ENCODE results near the gene ZFP90.
"Not testable (repeated sequence)": the region's sequence is repeated elsewhere in the genome, so short reads cannot be mapped to it uniquely, and the experiment has no call there.

The ZFP90 gene

GRCh38 chr16:68519225-68519745 is 19.8 kb upstream of the ZFP90 start:
- no peak for DNase-seq

GRCh38 chr16:68520649-68521086 is 18.4 kb upstream of the ZFP90 start:
- DNase-seq: no peak

DNA sequence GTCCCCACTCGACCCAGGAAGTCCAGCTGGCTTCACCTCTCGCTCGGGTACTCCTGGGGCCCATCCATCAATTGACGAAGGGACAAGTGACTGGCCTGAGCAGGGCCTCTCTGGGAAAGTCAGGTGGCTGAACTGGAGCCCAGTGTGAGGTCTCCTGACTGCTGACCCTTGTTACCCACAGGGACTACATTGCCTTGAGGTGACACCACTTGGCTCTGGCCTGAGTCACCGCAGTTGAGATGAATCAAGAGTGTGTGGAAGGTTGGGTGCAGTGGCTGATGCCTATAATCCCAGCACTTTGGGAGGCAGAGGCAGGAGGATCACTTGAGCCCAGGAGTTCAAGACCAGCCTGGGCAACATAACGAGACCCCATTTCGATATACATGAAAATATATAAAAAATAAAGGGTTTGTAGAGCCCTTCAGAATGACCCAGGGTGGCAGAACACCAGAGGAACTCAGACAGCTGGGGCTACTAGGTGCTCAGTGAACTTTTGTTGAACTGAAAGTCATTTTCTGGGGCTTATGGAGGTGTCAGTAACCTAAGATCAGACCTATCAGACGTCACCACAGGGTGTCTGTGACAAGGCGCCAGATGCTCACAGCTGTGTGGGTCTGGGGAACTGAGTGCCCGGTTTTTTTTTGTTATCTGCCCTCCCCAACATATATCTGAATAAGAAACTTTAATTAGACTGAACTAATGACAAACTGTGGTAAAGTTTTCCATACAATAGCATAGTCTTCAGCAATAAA is 14.8 kb upstream of the ZFP90 start:
- DNase-seq: no peak

- no peak for DNase-seq
Measured at GRCh38 chr16:68526143-68526781, 12.8 kb upstream of the ZFP90 start.

DNA sequence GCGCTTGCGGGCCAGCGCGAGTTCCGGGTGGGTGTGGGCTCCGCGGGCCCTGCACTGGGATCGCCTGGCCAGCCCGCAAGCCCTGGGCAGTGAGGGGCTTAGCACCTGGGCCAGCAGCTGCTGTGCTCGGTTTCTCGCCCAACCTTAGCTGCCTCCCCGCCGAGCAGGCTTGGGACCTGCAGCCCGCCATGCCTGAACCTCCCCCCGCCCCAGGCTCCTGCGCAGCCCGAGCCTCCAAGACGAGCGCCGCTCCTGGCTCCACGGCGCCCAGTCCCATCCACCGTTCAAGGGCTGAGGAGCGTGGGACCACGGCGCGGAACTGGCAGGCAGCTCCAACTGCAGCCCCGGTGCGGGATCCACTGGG is 12.3 kb upstream of the ZFP90 start:
- no peak for DNase-seq

DNA sequence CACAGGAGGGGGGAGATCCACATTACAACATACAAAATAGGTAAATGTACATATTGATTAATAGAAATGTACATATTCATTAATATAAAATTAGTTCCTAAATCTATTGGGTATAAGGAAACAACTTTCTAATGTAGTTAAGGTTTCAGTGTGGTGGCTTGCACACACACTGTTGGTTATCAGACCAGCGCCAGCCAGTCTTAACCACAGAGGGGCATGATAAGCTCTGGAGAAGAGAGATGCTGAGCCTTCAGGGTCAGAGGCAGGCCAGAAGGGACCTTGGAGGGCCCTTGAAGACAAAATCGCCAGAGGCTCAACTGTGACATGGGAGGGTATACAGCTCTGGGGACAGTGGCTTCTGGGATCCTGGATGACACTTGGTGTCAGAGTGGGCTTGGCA is 10.9 kb upstream of the ZFP90 start:
- no peak for DNase-seq

- DNase-seq: peak; percentile 40
Measured at GRCh38 chr16:68528686-68529379, 10.3 kb upstream of the ZFP90 start.

GRCh38 chr16:68529608-68529930 is 9.5 kb upstream of the ZFP90 start:
- DNase-seq: no peak

- DNase-seq: no peak
Measured at GRCh38 chr16:68529931-68530701, 9.0 kb upstream of the ZFP90 start.

DNA sequence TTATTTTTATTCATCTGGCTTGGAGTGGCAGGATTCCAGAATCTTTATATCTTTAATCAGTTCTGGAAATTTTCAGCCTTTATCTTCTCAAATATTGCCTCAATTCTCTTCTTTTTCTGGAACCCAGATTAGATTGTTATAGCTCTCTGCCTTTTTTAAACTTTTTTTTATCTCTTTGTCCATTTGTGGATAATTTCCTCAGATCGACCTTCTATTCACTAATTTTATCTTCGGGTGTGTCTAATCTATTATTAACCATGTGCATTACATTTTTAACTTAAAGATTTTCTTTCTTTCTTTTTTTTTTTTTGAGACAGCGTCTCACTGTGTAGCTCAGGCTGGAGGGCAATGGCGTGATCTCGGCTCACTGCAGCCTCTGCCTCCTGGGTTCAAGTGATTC is 5.2 kb upstream of the ZFP90 start:
- no peak for DNase-seq

DNA sequence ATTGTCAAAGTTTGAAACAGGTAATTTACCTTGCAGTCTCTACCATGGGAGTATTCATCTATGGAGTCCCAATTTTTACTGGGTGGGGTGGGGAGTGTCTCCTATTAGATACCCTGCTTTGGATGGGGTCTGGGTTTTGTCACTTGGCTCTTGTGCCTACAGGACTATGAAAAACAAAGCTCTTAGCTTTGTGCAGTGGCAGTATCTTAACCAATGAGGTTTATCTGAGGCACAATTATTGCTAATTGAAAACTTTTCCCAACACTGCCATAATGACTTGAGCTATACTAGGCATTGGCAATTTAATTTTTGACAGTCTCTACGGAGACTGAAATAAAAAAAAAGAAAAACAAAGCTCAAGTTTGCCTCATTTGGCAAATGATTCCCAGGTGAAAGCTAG is 3.8 kb upstream of the ZFP90 start:
- DNase-seq: no peak

GRCh38 chr16:68539711-68540239 is 684 bp downstream of the ZFP90 start:
- no peak for DNase-seq

DNA sequence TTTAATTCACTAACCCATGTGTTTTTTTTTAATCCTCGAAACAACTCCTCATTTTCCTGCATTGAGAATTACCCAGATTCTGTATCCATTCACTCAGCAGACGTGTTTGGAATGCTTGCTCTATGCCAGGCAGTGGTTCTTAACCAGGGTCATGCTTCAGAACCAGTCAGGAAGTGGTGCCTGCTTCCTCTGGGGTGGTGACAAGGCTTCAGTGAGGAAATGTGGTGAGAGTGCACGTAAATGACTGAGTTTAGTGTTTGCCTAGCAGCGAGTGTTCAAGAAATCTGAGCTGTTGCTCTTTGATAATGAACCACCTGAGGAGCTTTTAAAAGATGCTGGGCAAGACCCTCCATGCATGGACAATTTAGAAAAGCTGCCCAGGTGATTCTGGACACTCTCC is 9.9 kb downstream of the ZFP90 start:
- DNase-seq: no peak

GRCh38 chr16:68553186-68553585 is 14.1 kb downstream of the ZFP90 start:
- no peak for DNase-seq

- not testable (repeated sequence) for DNase-seq
Measured at GRCh38 chr16:68560341-68560740, 21.2 kb downstream of the ZFP90 start.

DNA sequence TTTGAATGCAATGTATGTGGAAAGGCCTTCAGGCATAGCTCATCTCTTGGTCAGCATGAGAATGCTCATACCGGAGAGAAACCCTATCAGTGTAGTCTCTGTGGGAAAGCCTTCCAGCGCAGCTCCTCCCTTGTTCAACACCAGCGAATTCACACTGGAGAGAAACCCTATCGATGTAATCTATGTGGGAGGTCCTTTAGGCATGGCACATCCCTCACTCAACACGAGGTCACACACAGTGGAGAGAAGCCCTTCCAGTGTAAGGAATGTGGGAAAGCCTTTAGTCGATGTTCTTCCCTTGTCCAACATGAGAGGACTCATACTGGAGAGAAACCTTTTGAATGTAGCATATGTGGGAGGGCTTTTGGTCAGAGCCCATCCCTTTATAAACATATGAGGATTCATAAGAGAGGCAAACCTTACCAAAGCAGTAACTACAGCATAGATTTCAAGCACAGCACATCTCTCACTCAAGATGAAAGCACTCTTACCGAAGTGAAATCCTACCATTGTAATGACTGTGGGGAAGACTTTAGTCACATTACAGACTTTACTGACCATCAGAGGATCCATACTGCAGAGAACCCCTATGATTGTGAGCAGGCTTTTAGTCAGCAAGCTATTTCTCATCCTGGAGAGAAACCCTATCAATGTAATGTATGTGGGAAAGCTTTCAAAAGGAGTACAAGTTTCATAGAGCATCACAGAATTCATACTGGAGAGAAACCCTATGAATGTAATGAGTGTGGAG is 24.7 kb downstream of the ZFP90 start:
- DNase-seq: no peak

DNA sequence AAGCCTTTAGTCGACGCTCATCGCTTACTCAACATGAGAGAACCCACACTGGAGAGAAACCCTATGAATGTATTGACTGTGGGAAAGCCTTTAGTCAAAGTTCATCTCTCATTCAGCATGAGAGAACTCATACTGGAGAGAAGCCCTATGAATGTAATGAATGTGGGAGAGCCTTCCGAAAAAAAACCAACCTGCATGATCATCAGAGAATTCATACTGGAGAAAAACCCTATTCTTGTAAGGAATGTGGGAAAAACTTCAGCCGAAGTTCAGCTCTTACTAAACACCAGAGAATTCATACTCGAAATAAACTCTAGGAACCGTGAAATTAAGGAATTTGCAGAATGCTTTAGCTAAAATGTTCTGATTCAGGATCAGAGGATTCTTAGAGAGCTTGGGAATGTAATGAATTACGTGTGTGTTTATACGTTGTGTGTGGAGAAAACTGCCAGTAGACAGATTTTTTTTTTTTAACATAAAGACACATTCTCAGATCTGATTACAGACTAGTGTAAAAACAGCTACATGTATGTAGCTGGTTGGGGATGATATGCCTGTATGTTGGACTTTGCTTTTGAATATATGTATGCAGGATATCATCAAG is 25.4 kb downstream of the ZFP90 start:
- no peak for DNase-seq

GRCh38 chr16:68574479-68574878 is 35.4 kb downstream of the ZFP90 start:
- no peak for DNase-seq

DNA sequence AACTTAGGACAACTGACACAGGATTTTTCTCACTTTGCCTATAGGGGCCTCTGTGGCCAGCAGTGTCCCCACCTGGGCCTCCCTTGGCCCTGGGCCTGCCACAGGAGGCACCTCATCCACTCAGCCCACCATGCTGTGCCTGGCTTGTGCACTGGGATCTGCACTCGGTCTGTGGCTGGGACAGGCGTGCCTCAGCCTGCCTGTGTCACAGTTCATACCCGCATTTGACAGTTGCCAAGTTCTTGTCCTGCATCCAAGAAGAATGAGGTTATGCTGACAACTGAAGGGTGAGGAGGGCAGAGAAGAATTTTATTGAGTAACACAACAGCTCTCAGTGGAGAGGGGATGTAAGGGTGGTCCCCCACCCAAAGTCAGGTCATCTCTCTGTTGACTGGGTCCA is 36.0 kb downstream of the ZFP90 start:
- DNase-seq: no peak

- DNase-seq: no peak
Measured at GRCh38 chr16:68577352-68577853, 38.3 kb downstream of the ZFP90 start.

DNA sequence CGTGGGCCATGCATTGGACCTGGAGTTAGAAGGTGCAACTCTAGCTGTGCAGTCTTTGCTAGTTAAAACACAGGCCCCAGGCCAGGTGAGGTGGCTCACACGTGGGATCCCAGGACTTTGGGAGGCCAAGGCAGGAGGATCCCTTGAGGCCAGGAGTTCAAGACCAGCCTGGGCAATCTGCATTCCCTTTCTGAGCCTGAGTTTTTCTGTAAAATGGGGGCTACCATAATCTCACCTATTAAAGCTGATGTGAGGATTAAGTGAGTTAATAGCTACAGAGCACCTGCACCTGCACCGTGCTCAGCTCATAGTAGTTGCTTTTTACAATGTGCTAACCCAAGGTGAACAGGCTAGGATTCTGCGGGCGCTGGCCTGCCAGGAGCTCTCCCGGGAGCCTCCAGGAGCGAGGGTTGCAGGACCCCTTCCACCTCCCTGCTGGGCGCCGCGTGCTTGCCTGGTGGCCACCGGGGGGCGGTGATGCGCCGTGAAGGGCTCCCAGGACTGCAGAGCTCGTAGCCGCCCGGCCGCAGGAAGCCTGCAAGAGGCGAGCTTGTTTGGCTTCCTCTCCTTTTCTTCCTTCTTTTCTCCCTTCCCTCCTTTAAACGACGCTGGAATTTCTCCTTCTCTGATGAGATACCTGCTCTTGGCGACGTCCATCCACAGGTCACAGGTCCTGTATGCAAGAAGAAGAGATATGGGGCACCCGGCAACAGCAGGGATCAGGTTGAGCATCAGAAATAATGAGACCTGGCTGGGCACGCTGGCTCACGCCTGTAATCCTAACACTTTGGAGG is 51.3 kb downstream of the ZFP90 start:
- DNase-seq: no peak

All from NCI-H187 treated with DMSO at 0.1 percent for 48 hours (cell line).